ENCODE data around the gene C9orf152. TPM values are rescaled to one million over a fixed set of nuclear protein-coding genes. Genes with fewer than 3 reads are reported as not detected.

Gene C9orf152
- total and polyA plus RNA-seq, 2 of the 13 experiments (the other 11 are each of a cell fraction or from before 2014, with no cell fraction given), result 0.24 to 0.48 TPM

DNA sequence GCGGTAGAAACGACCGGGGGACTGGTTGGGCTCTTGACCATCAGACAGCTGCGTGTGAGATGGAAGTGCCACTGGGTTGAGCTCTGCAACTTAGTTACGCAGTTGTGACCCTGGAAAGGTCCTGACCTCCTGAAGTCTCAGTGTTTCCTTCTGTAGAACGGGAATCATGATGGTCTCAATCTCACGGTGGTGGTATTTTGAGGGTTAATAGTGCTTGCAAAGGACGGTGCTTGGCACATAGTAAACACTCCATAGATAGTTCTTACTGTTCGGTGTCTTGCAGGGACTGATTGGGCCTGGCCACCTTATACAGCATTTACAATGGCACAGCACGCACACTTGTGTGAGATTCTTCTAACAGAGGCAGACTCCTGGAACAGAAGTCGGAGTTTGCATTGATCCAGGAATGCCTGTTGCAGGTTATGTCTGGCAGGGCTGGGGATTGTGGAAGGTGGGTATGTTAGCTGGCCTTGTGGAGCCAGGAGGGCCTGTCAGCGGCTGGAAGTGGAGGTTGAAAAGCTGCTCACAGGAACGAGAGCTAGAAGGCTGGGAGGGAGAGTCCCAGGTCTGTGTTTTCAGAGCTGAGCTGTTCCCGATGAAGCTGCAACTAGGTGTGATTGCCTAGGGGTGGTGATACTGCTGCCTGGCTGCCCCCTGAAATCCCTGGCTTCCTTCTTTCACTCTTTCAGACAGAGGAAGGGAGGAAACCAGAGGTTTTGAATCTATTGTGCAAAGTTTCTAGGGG lies 49.3 kb upstream of the C9orf152 start (continued):
- TF ChIP-seq ZNF652 (CRISPR knock-in tag; IDR thresholded peaks at IDR 0.05; ENCODE audit: borderline replicate concordance, low read depth), result peak; percentile 94
- TF ChIP-seq NRL (CRISPR knock-in tag; IDR thresholded peaks at IDR 0.05; ENCODE audit: borderline replicate concordance), result 0 out of 2 replicates have a peak, but pooled peaks have one; percentile 7
- no peak for TF ChIP-seq SYNCRIP (IDR thresholded peaks at IDR 0.05; ENCODE audit: insufficient read depth, low read depth, low read length)
- no peak for TF ChIP-seq SNRNP70 (IDR thresholded peaks at IDR 0.05; ENCODE audit: low read depth, low read length)
- peak; percentile 33; the same call in 1 of the 2 replicates for TF ChIP-seq SP4 (CRISPR knock-in tag; IDR thresholded peaks at IDR 0.05)
- peak; percentile 17; the same call in 1 of the 2 replicates for TF ChIP-seq HDAC2 (CRISPR knock-in tag; IDR thresholded peaks at IDR 0.05)
- 0 out of 2 replicates have a peak, but pooled peaks have one; percentile 12 for TF ChIP-seq ZNF44 (CRISPR knock-in tag; IDR thresholded peaks at IDR 0.05)
- TF ChIP-seq GATAD2A (CRISPR knock-in tag; IDR thresholded peaks at IDR 0.05), result peak; percentile 12; the same call in 1 of the 2 replicates
- TF ChIP-seq, protein P1, sequence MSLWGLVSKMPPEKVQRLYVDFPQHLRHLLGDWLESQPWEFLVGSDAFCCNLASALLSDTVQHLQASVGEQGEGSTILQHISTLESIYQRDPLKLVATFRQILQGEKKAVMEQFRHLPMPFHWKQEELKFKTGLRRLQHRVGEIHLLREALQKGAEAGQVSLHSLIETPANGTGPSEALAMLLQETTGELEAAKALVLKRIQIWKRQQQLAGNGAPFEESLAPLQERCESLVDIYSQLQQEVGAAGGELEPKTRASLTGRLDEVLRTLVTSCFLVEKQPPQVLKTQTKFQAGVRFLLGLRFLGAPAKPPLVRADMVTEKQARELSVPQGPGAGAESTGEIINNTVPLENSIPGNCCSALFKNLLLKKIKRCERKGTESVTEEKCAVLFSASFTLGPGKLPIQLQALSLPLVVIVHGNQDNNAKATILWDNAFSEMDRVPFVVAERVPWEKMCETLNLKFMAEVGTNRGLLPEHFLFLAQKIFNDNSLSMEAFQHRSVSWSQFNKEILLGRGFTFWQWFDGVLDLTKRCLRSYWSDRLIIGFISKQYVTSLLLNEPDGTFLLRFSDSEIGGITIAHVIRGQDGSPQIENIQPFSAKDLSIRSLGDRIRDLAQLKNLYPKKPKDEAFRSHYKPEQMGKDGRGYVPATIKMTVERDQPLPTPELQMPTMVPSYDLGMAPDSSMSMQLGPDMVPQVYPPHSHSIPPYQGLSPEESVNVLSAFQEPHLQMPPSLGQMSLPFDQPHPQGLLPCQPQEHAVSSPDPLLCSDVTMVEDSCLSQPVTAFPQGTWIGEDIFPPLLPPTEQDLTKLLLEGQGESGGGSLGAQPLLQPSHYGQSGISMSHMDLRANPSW (CRISPR knock-in tag; IDR thresholded peaks at IDR 0.05; ENCODE audit: borderline replicate concordance), result no peak
- 0 out of 2 replicates have a peak, but pooled peaks have one; percentile 7 for TF ChIP-seq FOXC1 (CRISPR knock-in tag; IDR thresholded peaks at IDR 0.05; ENCODE audit: borderline replicate concordance)
- peak in 1 of 2 experiments; percentile 71; a peak in 3 of 4 replicates for TF ChIP-seq NR2F1 (CRISPR knock-in tag; IDR thresholded peaks at IDR 0.05)
- TF ChIP-seq, protein P2, sequence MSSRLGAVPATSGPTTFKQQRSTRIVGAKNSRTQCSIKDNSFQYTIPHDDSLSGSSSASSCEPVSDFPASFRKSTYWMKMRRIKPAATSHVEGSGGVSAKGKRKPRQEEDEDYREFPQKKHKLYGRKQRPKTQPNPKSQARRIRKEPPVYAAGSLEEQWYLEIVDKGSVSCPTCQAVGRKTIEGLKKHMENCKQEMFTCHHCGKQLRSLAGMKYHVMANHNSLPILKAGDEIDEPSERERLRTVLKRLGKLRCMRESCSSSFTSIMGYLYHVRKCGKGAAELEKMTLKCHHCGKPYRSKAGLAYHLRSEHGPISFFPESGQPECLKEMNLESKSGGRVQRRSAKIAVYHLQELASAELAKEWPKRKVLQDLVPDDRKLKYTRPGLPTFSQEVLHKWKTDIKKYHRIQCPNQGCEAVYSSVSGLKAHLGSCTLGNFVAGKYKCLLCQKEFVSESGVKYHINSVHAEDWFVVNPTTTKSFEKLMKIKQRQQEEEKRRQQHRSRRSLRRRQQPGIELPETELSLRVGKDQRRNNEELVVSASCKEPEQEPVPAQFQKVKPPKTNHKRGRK (CRISPR knock-in tag; IDR thresholded peaks at IDR 0.05), result peak; percentile 62; the same call in 1 of the 2 replicates
- 0 out of 2 replicates have a peak, but pooled peaks have one; percentile 12 for TF ChIP-seq PHF20 (CRISPR knock-in tag; IDR thresholded peaks at IDR 0.05)
- TF ChIP-seq POLR2A (IDR thresholded peaks at IDR 0.05; ENCODE audit: insufficient read depth in 1 of 2, low read depth in 2 of 2, low read length in 2 of 2), result no peak; a peak in 2 of 4 replicates
- TF ChIP-seq ZMYM3 (CRISPR knock-in tag; IDR thresholded peaks at IDR 0.05), result peak; percentile 97
- peak; percentile 72; the same call in 1 of the 2 replicates for TF ChIP-seq RCOR2 (CRISPR knock-in tag; IDR thresholded peaks at IDR 0.05)
- 0 out of 2 replicates have a peak, but pooled peaks have one; percentile 11 for TF ChIP-seq POLR2G (IDR thresholded peaks at IDR 0.05; ENCODE audit: low read depth, low read length)
- TF ChIP-seq CREB1 (IDR thresholded peaks at IDR 0.05), result no peak
- TF ChIP-seq CREB1 (CRISPR knock-in tag; IDR thresholded peaks at IDR 0.05), result 0 out of 2 replicates have a peak, but pooled peaks have one; percentile 41
- peak; percentile 84 for TF ChIP-seq NR2F6 (IDR thresholded peaks at IDR 0.05)
- TF ChIP-seq NR2F6 (CRISPR knock-in tag; IDR thresholded peaks at IDR 0.05), result peak; percentile 73
- TF ChIP-seq SNAPC2 (CRISPR knock-in tag; IDR thresholded peaks at IDR 0.05), result 0 out of 2 replicates have a peak, but pooled peaks have one; percentile 82
- TF ChIP-seq ZNF619 (CRISPR knock-in tag; IDR thresholded peaks at IDR 0.05), result no peak
- TF ChIP-seq ZNF501 (CRISPR knock-in tag; IDR thresholded peaks at IDR 0.05), result peak; percentile 81
- TF ChIP-seq, protein P3, sequence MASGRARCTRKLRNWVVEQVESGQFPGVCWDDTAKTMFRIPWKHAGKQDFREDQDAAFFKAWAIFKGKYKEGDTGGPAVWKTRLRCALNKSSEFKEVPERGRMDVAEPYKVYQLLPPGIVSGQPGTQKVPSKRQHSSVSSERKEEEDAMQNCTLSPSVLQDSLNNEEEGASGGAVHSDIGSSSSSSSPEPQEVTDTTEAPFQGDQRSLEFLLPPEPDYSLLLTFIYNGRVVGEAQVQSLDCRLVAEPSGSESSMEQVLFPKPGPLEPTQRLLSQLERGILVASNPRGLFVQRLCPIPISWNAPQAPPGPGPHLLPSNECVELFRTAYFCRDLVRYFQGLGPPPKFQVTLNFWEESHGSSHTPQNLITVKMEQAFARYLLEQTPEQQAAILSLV (CRISPR knock-in tag; IDR thresholded peaks at IDR 0.05; ENCODE audit: borderline replicate concordance), result 0 out of 2 replicates have a peak, but pooled peaks have one; percentile 57

Measured in HepG2 (cell line).